Psoas muscle (tissue), 8 donors: ENCODE data around the gene RAB25. TPM values are rescaled to one million over a fixed set of nuclear protein-coding genes. Genes with fewer than 3 reads are reported as not detected.

Experiments
- ATAC-seq, 4 donors: fragments of 200-7000 bp; cut with Tn5 transposase; one replicate each; pipeline ENCODE4 v1.9.1; 2020; ENCODE audit warnings: moderate library complexity in 3 of 4, mild to moderate bottlenecking in 2 of 4
- DNase-seq, 2 donors: peaks; one replicate each; pipeline ENCODE4 v3.0.0-alpha.2; 2020
- H3K27ac ChIP-seq: fragments of 200-600 bp; one replicate; pipeline ENCODE4 v1.8.0; 2022
- H3K27me3 ChIP-seq, 3 donors: fragments of 200-600 bp in 1 of 3; one replicate each; pipeline versions ENCODE4 v1.6.1 to v1.8.0; 2013 to 2022; ENCODE audit warnings: low read length in 2 of 3, mild to moderate bottlenecking in 2 of 3, moderate library complexity in 1 of 3; ENCODE audit not compliant: insufficient read depth in 3 of 3
- H3K36me3 ChIP-seq, 2 donors: fragments of 200-600 bp in 1 of 2; one replicate each; pipeline versions ENCODE4 v1.6.1 to v1.8.0; 2013 to 2022; ENCODE audit warnings: low read depth in 1 of 2, mild to moderate bottlenecking in 1 of 2, moderate library complexity in 1 of 2; ENCODE audit not compliant: insufficient read depth in 1 of 2
- H3K4me1 ChIP-seq: fragments of 200-600 bp; one replicate; pipeline ENCODE4 v1.8.0; 2022
- H3K4me3 ChIP-seq: fragments of 200-600 bp; one replicate; pipeline ENCODE4 v1.8.0; 2022; ENCODE audit warnings: mild to moderate bottlenecking
- H3K9me3 ChIP-seq: fragments of 200-600 bp; one replicate; pipeline ENCODE4 v1.8.0; 2022
- CTCF ChIP-seq: fragments of 200-600 bp; IDR thresholded peaks from one replicate; pipeline ENCODE4 v1.8.0; 2022; ENCODE audit warnings: antibody characterized with exemption
- WGBS, 3 donors: extraction: QIAGEN DNeasy Blood & Tissue Kit; methylation state at CpG; one replicate each; pipeline versions ENCODE4 v1.1.6 to v1.1.7; 2013; 5-methylcytosine and 5-hydroxymethylcytosine counted together
- intact Hi-C, 2 donors: fragments of 100-400 bp; cut with DNase I; formaldehyde crosslinking; loops; one replicate each; pipeline versions ENCODE4 v1.11.0 to v1.14.2; 2022
- polyA plus RNA-seq, 3 donors: library from polyadenylated mRNA; stranded (reverse); fragments of 200-250 nt; gene quantifications; one replicate each; pipeline ENCODE4 v1.2.3, GENCODE V29; 2013
- total RNA-seq, 4 donors: library from RNA; stranded (reverse); fragmentation: NEBNext Ultra II Directional in 2 of 4; extraction: Animal tissue kit (Norgen Biotek cat#: 25700) in 2 of 4; gene quantifications; one replicate each; pipeline versions ENCODE4 v1.2.1 to v1.2.4, GENCODE V29; 2021 to 2023
- donor health status: healthy with polysubstance abuse.
- donor health status: DM: no; HTN: no; CAD: no; lungs with moderate emphysema.
- donor health status: Bipolar disorder and iron deficiency.
- donor health status: healthy.
- donor health status: DM: yes; HTN: yes; CAD: no.
- donor health status: DM: no; HTN: no; CAD: no.
- donor health status: DM: no; HTN: no; CAD: no.
- donor health status: DM: yes; HTN: yes; CAD: no.

RAB25 gene
- total and polyA plus RNA-seq, 7 donors = 0.07 to 0.34 (median 0.13) TPM; not detected in 4

- Histone ChIP-seq H3K27ac (no peak overlapping the region), H3K4me1 (peaks cover 42% of the 10 kb centered on the region), H3K9me3 (no peaks in the 10 kb centered on the region), H3K36me3 (no peaks in the 10 kb centered on the region), H3K4me3 (no peak overlapping the region), H3K27me3 (no peaks in the 10 kb centered on the region)
- intact Hi-C loops = no loop called here
- DNase-seq (no peak), ATAC-seq (no peak)
- WGBS, 3 donors = 60 to 81% (median 69%) methylated on average over 4 of the region's 4 CpGs
- TF ChIP-seq CTCF = no peak
Observed at GRCh38 chr1:156100205-156100995, 39.4 kb downstream of the RAB25 start.

- H3K27me3 ChIP-seq = no peaks in the 10 kb centered on the region
- H3K36me3 ChIP-seq = no peaks in the 10 kb centered on the region
- peaks cover 41% of the 10 kb centered on the region for H3K4me1 ChIP-seq
- TF ChIP-seq CTCF = no peak
- no peak overlapping the region for H3K4me3 ChIP-seq
- ATAC-seq = no peak
- H3K27ac ChIP-seq = peak overlapping the region; percentile 98
- H3K9me3 ChIP-seq = no peaks in the 10 kb centered on the region
- intact Hi-C loops = no loop called here
- WGBS, 3 donors = 57 to 71% (median 70%) methylated on average over 6 of the region's 6 CpGs
- peak; percentile 47 to 62 for DNase-seq
Observed at GRCh38 chr1:156101880-156102279, 40.9 kb downstream of the RAB25 start.

- H3K4me1 ChIP-seq = peaks cover 40% of the 10 kb centered on the region
- H3K27ac ChIP-seq = peak overlapping the region; percentile 98
- no peak for TF ChIP-seq CTCF
- 54 to 64% (median 57%) methylated on average over 15 to 16 of the region's 16 CpGs for WGBS, 3 donors
- H3K9me3 ChIP-seq = no peaks in the 10 kb centered on the region
- ATAC-seq = no peak
- DNase-seq = peak in 1 of 2 donors; percentile 60
- H3K36me3 ChIP-seq = no peaks in the 10 kb centered on the region
- intact Hi-C loops = no loop called here
- H3K27me3 ChIP-seq = no peaks in the 10 kb centered on the region
- no peak overlapping the region for H3K4me3 ChIP-seq
Observed at GRCh38 chr1:156102633-156103511, 41.9 kb downstream of the RAB25 start.

- H3K4me3 ChIP-seq = no peak overlapping the region
- intact Hi-C loops = no loop called here
- H3K4me1 ChIP-seq = peaks cover 47% of the 10 kb centered on the region
Observed at GRCh38 chr1:156103521-156103947, 42.6 kb downstream of the RAB25 start.

More at GRCh38 chr1:156103521-156103947, 42.6 kb downstream of the RAB25 start:
- Histone ChIP-seq H3K27ac (peak overlapping the region; percentile 98), H3K36me3 (no peaks in the 10 kb centered on the region), H3K9me3 (no peaks in the 10 kb centered on the region), H3K27me3 (no peaks in the 10 kb centered on the region)
- ATAC-seq (no peak), DNase-seq (peak; percentile 61 to 63)
- no peak for TF ChIP-seq CTCF
- WGBS, 3 donors = 44 to 48% (median 46%) methylated on average over 6 to 9 of the region's 9 CpGs
